ENCODE results near the gene PIP4K2A. TPM values are rescaled to one million over a fixed set of nuclear protein-coding genes. Genes with fewer than 3 reads are reported as not detected.
A peak's percentile ranks its signal among the peaks of the same experiment; 100 is the strongest.

PIP4K2A gene
- total and polyA plus RNA-seq, 5 experiments from 2014 or later, result 54.3 to 169 (median 77.5) TPM

GRCh38 chr10:22560096-22560912 lies 154.1 kb downstream of the PIP4K2A start:
- Mint-ChIP-seq H3K9me3 (no peaks in the 10 kb centered on the region), H3K4me1 (peaks cover 13 to 25% (median 22%) of the 10 kb centered on the region in 4 donors), H3K27me3 (no peaks in the 10 kb centered on the region), H3K4me3 (no peak overlapping the region), H3K36me3 (peaks cover 4 to 82% (median 16%) of the 10 kb centered on the region in 3 donors), H3K27ac (peak overlapping the region in 8 of 10 donors; percentile 7 to 75 (median 52))
- ATAC-seq, result no peak
- DNase-seq, result no peak
- POLR2A ChIA-PET, result no interaction called here

DNA sequence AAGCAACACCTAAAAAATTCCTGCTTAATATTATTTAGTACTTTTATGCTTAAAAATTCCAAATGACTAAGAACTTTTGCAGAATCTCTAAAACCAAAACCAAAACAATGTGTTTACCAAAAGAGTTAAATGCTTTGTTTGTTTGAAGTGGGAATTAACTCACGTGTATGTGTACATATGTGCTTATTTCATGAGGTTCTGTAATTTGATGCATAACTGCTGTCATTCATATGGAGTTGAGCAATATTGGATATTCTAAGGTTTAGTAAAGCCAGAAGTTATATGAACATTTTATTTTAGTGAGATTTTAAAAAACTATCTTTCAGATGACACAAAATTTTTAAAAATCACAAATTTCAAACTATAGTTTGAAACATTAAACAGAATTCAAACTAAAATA lies 157.1 kb downstream of the PIP4K2A start:
- DNase-seq (no peak), ATAC-seq (no peak)
- H3K27me3 Mint-ChIP-seq, result no peaks in the 10 kb centered on the region
- no peak overlapping the region for H3K4me3 Mint-ChIP-seq
- H3K36me3 Mint-ChIP-seq, result peaks cover 0 to 73% (median 4%) of the 10 kb centered on the region in 3 donors
- POLR2A ChIA-PET, result no interaction called here
- H3K27ac Mint-ChIP-seq, result no peak overlapping the region
- H3K4me1 Mint-ChIP-seq, result peaks cover 0 to 10% (median 3%) of the 10 kb centered on the region in 4 donors
- no peaks in the 10 kb centered on the region for H3K9me3 Mint-ChIP-seq

- ATAC-seq, result no peak
- H3K4me3 Mint-ChIP-seq, result no peak overlapping the region
- no peaks in the 10 kb centered on the region for H3K9me3 Mint-ChIP-seq
- H3K27ac Mint-ChIP-seq, result peak overlapping the region in 3 of 10 donors; percentile 35 to 72 (median 69)
- H3K36me3 Mint-ChIP-seq, result peaks cover 0 to 73% (median 4%) of the 10 kb centered on the region in 3 donors
- no peaks in the 10 kb centered on the region for H3K27me3 Mint-ChIP-seq
- no peak for DNase-seq
- POLR2A ChIA-PET, result no interaction called here
- H3K4me1 Mint-ChIP-seq, result peaks cover 3 to 14% (median 7%) of the 10 kb centered on the region in 4 donors
Observed at GRCh38 chr10:22556774-22557173, 157.6 kb downstream of the PIP4K2A start.

DNA sequence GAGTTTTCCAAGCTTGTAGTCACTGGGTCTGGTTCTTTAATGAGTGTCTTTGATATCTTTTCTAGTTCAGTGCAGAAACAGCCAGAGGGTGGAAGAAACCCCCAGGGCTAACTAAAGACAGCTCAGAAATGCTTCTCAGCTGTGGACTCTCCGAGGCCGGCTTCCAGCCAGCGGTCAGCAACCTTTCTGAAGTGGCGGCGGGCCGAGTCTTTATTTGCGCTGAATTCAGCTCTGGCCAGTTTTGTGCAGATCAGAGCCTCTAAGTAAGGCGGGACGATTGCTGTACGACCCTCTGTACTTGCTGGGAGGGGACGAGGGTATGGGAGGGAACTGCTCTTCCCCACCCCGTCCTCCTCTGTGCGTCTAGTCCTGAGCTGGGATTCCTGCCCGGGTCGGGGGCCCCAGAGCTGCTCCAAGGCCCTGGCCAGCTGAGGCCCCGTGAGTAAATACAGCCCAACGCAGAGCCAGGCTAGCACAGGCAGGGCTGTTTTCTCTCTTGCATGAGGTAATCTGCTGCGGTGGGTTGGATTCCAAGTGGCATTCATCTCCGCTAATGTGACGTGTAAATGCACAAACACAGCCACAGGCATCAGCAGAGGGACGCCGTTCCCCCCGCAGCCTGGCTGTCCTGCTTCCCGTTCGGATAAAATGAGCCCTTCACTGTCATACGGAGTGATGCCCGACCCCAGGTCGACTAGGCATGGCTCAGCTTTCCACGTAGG lies 159.8 kb downstream of the PIP4K2A start:
- H3K9me3 Mint-ChIP-seq, result no peaks in the 10 kb centered on the region
- peaks cover 12 to 26% (median 19%) of the 10 kb centered on the region in 4 donors for H3K4me1 Mint-ChIP-seq
- no peak overlapping the region for H3K4me3 Mint-ChIP-seq
- H3K27ac Mint-ChIP-seq, result peak overlapping the region in 3 of 10 donors; percentile 40 to 56 (median 53)
- peaks cover 0 to 72% (median 4%) of the 10 kb centered on the region in 3 donors for H3K36me3 Mint-ChIP-seq
- no peak for ATAC-seq
- no peaks in the 10 kb centered on the region for H3K27me3 Mint-ChIP-seq
- DNase-seq, result no peak
- POLR2A ChIA-PET, result interaction anchor here (0.6 kb wide), 1 partner anchor 116 kb away, joined by 3 read pairs; no protein-coding TSS in a partner anchor

- H3K4me3 Mint-ChIP-seq, result no peak overlapping the region
- no peak for ATAC-seq
- no peak for DNase-seq
- H3K4me1 Mint-ChIP-seq, result peaks cover 12 to 24% (median 19%) of the 10 kb centered on the region in 4 donors
- no peaks in the 10 kb centered on the region for H3K27me3 Mint-ChIP-seq
- POLR2A ChIA-PET, result no interaction called here
- no peaks in the 10 kb centered on the region for H3K9me3 Mint-ChIP-seq
- peak overlapping the region in 5 of 10 donors; percentile 8 to 33 (median 29) for H3K27ac Mint-ChIP-seq
- H3K36me3 Mint-ChIP-seq, result peaks cover 0 to 73% (median 7%) of the 10 kb centered on the region in 3 donors
Observed at GRCh38 chr10:22553452-22553995, 160.9 kb downstream of the PIP4K2A start.

DNA sequence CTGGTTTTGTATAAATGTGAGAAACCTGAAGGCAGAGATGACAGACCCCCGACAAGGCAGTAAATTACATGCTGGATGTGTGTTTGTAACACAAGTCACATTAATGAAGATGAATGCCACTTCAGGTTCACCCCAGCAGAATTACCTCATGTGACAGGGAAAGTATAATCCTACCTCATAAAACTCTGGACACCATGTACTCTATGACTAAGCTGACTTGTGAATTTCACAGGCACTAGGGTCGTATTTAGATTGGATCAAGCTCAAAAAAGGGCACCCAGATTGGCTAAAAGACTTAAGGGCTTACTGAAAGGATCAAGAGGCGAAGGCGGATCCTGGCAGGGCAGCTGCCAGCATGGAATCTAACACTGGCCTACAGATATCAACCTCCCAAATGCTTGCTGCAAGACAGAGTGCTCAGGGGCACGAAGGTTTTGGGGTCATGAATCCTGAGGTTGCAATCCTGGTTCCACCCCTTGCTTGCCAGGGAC lies 161.4 kb downstream of the PIP4K2A start:
- no peak for ATAC-seq
- peaks cover 12 to 24% (median 19%) of the 10 kb centered on the region in 4 donors for H3K4me1 Mint-ChIP-seq
- no peaks in the 10 kb centered on the region for H3K27me3 Mint-ChIP-seq
- H3K4me3 Mint-ChIP-seq, result no peak overlapping the region
- H3K36me3 Mint-ChIP-seq, result peaks cover 0 to 74% (median 12%) of the 10 kb centered on the region in 3 donors
- POLR2A ChIA-PET, result no interaction called here
- peak overlapping the region in 5 of 10 donors; percentile 7 to 71 (median 43) for H3K27ac Mint-ChIP-seq
- no peak for DNase-seq
- no peaks in the 10 kb centered on the region for H3K9me3 Mint-ChIP-seq

GRCh38 chr10:22551681-22552365 lies 162.6 kb downstream of the PIP4K2A start:
- Mint-ChIP-seq H3K9me3 (no peaks in the 10 kb centered on the region), H3K27me3 (no peaks in the 10 kb centered on the region), H3K27ac (peak overlapping the region in 9 of 10 donors; percentile 8 to 42 (median 21)), H3K36me3 (peaks cover 0 to 79% (median 17%) of the 10 kb centered on the region in 3 donors), H3K4me1 (peaks cover 15 to 33% (median 20%) of the 10 kb centered on the region in 4 donors), H3K4me3 (no peak overlapping the region)
- no peak for ATAC-seq
- DNase-seq, result no peak
- POLR2A ChIA-PET, result no interaction called here

DNA sequence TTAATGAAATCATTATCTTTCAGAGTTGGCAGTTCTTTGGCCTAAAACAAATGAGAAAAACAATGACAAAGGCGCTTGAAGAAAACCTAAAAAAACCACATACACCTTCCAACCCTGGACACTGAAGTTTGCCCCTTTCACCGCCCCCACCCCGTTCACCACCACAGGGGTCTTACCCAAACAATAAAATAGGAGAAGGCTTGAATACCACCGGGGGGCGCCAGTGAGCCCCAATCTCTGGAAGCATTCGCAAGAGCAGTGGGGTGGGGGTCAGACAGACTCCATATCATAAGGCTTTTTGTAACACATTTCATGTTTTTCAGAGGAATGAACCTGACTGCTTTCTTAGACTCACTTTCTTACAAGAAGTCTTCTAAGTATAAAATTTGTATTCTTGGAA lies 163.6 kb downstream of the PIP4K2A start:
- Mint-ChIP-seq H3K4me1 (peaks cover 15 to 42% (median 27%) of the 10 kb centered on the region in 4 donors), H3K36me3 (peaks cover 0 to 83% (median 21%) of the 10 kb centered on the region in 3 donors), H3K4me3 (no peak overlapping the region), H3K27me3 (no peaks in the 10 kb centered on the region), H3K9me3 (no peaks in the 10 kb centered on the region), H3K27ac (peak overlapping the region; percentile 3 to 86 (median 74))
- ATAC-seq, result peak; percentile 56 to 62
- POLR2A ChIA-PET, result no interaction called here
- DNase-seq, result peak; percentile 47 to 87 (median 68)

GRCh38 chr10:22548344-22548743 lies 166.0 kb downstream of the PIP4K2A start:
- Mint-ChIP-seq H3K4me3 (no peak overlapping the region), H3K9me3 (no peaks in the 10 kb centered on the region), H3K36me3 (peaks cover 0 to 84% (median 21%) of the 10 kb centered on the region in 3 donors), H3K27me3 (no peaks in the 10 kb centered on the region), H3K27ac (peak overlapping the region in 3 of 10 donors; percentile 9 to 48 (median 20)), H3K4me1 (peaks cover 26 to 56% (median 40%) of the 10 kb centered on the region in 4 donors)
- no peak for ATAC-seq
- POLR2A ChIA-PET, result no interaction called here
- no peak for DNase-seq

DNA sequence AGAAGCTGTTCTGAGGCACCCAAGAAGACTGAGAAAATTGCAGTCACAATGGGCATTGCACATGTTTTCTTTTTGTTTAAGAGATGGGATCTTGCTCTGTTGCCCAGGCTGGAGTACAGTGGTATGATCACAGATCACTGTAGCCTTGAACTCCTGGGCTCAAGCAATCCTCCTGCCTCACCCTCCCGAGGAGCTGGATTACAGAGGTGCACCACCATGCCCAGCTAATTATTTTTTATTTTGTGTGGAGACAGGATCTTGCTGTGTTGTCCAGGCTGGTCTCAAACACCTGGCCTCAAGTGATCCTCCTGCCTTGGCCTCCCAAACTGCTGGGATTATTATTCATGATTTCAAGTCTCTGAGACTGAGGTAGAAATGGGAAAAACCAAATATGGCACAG lies 168.7 kb downstream of the PIP4K2A start:
- Mint-ChIP-seq H3K4me3 (peak overlapping the region in 3 of 10 donors; percentile 20 to 44 (median 20)), H3K36me3 (peaks cover 9 to 87% (median 29%) of the 10 kb centered on the region in 3 donors), H3K9me3 (no peaks in the 10 kb centered on the region), H3K27me3 (no peaks in the 10 kb centered on the region), H3K27ac (peak overlapping the region in 9 of 10 donors; percentile 24 to 92 (median 70)), H3K4me1 (peaks cover 16 to 45% (median 24%) of the 10 kb centered on the region in 4 donors)
- ATAC-seq, result no peak
- DNase-seq, result no peak
- POLR2A ChIA-PET, result no interaction called here

DNA sequence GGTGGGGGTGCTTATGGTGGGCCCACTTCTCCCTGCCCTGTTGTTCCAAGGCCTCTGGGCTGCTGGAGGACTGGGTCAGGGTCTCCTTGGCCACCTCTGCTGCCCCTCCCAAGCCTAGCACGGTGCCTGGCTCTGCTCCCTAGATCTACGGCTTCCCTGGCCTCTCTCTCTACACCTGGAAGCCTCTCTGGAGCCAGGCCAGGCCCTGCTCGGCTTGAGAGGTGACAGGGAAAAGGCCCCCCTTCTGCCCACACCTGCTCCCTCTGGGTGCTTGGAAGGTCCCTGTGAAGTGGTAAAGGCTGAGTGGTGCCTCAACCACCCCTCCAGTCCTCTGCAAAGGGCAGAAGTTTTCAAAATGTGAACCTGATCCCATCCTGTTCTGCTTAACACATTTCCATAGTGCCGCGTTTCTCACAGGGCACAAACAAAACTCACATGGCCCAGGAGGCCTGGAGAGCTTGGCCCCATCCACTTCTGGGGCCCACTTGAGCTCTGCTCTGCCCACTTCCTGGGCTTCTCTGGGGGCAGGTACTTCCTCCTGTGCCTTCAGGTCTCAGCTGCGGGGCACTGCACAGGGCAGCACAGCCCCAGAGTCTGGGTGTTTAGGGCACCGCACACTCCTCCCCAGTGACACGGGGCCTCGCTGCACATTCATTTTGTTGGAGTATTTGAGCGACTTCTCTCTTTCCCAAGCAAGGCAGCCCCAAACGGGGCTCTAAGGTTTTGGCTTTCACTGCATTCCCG lies 169.9 kb downstream of the PIP4K2A start:
- Mint-ChIP-seq H3K4me1 (peaks cover 16 to 45% (median 21%) of the 10 kb centered on the region in 4 donors), H3K4me3 (peak overlapping the region in 7 of 10 donors; percentile 42 to 71 (median 52)), H3K27ac (peak overlapping the region; percentile 67 to 92 (median 89)), H3K36me3 (peaks cover 13 to 88% (median 33%) of the 10 kb centered on the region in 3 donors), H3K27me3 (no peaks in the 10 kb centered on the region), H3K9me3 (no peaks in the 10 kb centered on the region)
- POLR2A ChIA-PET, result interaction anchor here (0.9 kb wide), 1 partner anchor 108 kb away, joined by 3 read pairs; no protein-coding TSS in a partner anchor
- ATAC-seq, result peak; percentile 82 to 95
- peak in 5 of 10 donors; percentile 11 to 37 (median 25) for DNase-seq

Measured in naive thymus-derived CD8-positive, alpha-beta T cell (primary cell).